Activated CD4-positive, alpha-beta T cell treated with anti-CD3 and anti-CD28 coated beads for 36 hours (primary cell): ENCODE results near the gene VWA5B2. TPM values are rescaled to one million over a fixed set of nuclear protein-coding genes. Genes with fewer than 3 reads are reported as not detected.

ENCODE experiments used
- ATAC-seq: fragments of 200-7000 bp; cut with Tn5 transposase; one replicate; pipeline ENCODE4 v1.10.0; 2021; ENCODE audit warnings: mild to moderate bottlenecking, moderate library complexity
- CTCF ChIA-PET: fragments of 350-600 bp; sonication (Branson Sonifier 250); formaldehyde crosslinking; loops from one replicate; lab custom pipeline; 2021; ENCODE audit warnings: antibody characterized with exemption; lab: Charles Lee
- POLR2A ChIA-PET: fragments of 350-600 bp; sonication (Branson Sonifier 250); formaldehyde crosslinking; loops from one replicate; lab custom pipeline; 2021; ENCODE audit warnings: antibody characterized with exemption, inconsistent platforms; lab: Charles Lee
- DNase-seq: peaks from one replicate; pipeline ENCODE4 v3.0.0-alpha.2; 2020
- H3K27ac Mint-ChIP-seq: one replicate; pipeline ENCODE4 v1.8.0; 2021; ENCODE audit warnings: mixed read lengths
- H3K27me3 Mint-ChIP-seq: one replicate; pipeline ENCODE4 v1.8.0; 2021; ENCODE audit warnings: mixed read lengths
- H3K36me3 Mint-ChIP-seq: one replicate; pipeline ENCODE4 v1.8.0; 2021; ENCODE audit warnings: low read depth, mixed read lengths
- H3K4me1 Mint-ChIP-seq: one replicate; pipeline ENCODE4 v1.8.0; 2021; ENCODE audit warnings: mixed read lengths
- H3K4me3 Mint-ChIP-seq: one replicate; pipeline ENCODE4 v1.8.0; 2021; ENCODE audit warnings: mild to moderate bottlenecking, moderate library complexity, mixed read lengths
- H3K9me3 Mint-ChIP-seq: one replicate; pipeline ENCODE4 v1.8.0; 2021; ENCODE audit warnings: low read depth, mixed read lengths
- intact Hi-C, 2 experiments: fragments of 100-400 bp; cut with DNase I in 1 of 2; cut with micrococcal nuclease in 1 of 2; formaldehyde crosslinking; loops; one replicate each; pipeline versions ENCODE4 v1.14.2 to v1.15.1; 2022 to 2024; cut with DNase I, micrococcal nuclease
- total RNA-seq, 2 experiments: library from RNA; stranded (reverse); gene quantifications; one replicate each; pipeline ENCODE4 v1.2.3, GENCODE V29; 2021

The VWA5B2 gene
- total RNA-seq, 2 experiments from 2014 or later, result not detected

- DNase-seq (no peak), ATAC-seq (no peak)
- intact Hi-C loops, result no loop called here
- Mint-ChIP-seq H3K27ac (no peak overlapping the region), H3K4me3 (no peak overlapping the region), H3K27me3 (peaks cover 22% of the 10 kb centered on the region), H3K9me3 (no peaks in the 10 kb centered on the region), H3K36me3 (no peaks in the 10 kb centered on the region), H3K4me1 (peaks cover 4% of the 10 kb centered on the region)
- CTCF ChIA-PET, result interaction anchor here (2.1 kb wide), 1 partner anchor 8 kb away, joined by 10 read pairs; no protein-coding TSS in a partner anchor
- POLR2A ChIA-PET, result interaction anchor here (1.0 kb wide), 1 partner anchor 81 kb away, joined by 3 read pairs; no protein-coding TSS in a partner anchor
Measured at GRCh38 chr3:184235381-184236032, 6.1 kb downstream of the VWA5B2 start.

DNA sequence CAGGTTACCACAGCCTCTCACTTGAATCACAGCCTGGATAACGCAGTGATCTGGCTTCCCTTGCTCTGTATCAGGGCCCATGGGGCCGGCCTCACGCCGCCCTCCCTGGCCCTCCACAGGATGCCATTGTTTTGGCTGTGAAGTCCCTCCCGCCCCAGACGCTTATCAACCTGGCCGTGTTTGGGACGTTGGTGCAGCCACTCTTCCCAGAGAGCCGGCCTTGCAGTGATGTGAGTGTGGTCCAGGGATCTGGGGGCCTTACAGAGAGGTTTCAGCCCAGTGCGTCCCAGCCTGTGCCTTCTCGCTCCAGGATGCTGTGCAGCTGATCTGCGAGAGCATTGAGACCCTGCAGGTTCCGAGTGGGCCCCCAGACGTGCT, 6.6 kb downstream of the VWA5B2 start:
- POLR2A ChIA-PET, result interaction anchor here (1.0 kb wide), 1 partner anchor 80 kb away, joined by 3 read pairs; no protein-coding TSS in a partner anchor
- no peak for ATAC-seq
- Mint-ChIP-seq H3K27me3 (peaks cover 20% of the 10 kb centered on the region), H3K9me3 (no peaks in the 10 kb centered on the region), H3K27ac (no peak overlapping the region), H3K4me1 (peaks cover 2% of the 10 kb centered on the region), H3K36me3 (no peaks in the 10 kb centered on the region), H3K4me3 (no peak overlapping the region)
- no peak for DNase-seq
- intact Hi-C loops, result no loop called here
- CTCF ChIA-PET, result interaction anchor here (0.6 to 2.1 kb wide), 2 partner anchors 9 to 1498 kb away, joined by 3 to 10 read pairs; no protein-coding TSS in a partner anchor

DNA sequence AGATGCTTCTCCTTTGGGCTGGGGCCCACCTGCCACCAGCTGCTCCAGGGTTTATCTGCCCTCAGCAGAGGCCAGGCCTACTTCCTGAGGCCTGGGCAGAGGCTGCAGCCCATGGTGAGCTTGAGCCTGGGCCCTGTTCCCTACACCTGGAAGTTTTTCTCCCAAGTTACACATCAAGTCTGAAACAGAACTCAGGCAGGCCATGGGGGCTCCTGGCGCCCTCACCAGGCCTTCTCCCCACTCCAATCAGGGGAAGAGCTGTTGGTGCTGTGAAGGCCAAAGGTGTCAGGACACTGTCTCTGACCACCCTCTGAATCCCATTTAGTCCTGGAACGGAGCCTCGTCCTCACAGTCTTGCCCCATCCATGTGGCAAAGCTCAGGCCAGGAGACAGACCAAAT, 7.3 kb downstream of the VWA5B2 start:
- H3K4me3 Mint-ChIP-seq, result no peak overlapping the region
- intact Hi-C loops, result no loop called here
- DNase-seq, result no peak
- POLR2A ChIA-PET, result interaction anchor here (1.0 kb wide), 1 partner anchor 80 kb away, joined by 3 read pairs; no protein-coding TSS in a partner anchor
- H3K27ac Mint-ChIP-seq, result no peak overlapping the region
- H3K27me3 Mint-ChIP-seq, result peaks cover 14% of the 10 kb centered on the region
- ATAC-seq, result no peak
- no peaks in the 10 kb centered on the region for H3K4me1 Mint-ChIP-seq
- no peaks in the 10 kb centered on the region for H3K36me3 Mint-ChIP-seq
- no peaks in the 10 kb centered on the region for H3K9me3 Mint-ChIP-seq
- CTCF ChIA-PET, result interaction anchor here (0.6 to 2.1 kb wide), 4 partner anchors 10 to 1497 kb away, joined by 3 to 10 read pairs (median 3); no protein-coding TSS in a partner anchor

DNA sequence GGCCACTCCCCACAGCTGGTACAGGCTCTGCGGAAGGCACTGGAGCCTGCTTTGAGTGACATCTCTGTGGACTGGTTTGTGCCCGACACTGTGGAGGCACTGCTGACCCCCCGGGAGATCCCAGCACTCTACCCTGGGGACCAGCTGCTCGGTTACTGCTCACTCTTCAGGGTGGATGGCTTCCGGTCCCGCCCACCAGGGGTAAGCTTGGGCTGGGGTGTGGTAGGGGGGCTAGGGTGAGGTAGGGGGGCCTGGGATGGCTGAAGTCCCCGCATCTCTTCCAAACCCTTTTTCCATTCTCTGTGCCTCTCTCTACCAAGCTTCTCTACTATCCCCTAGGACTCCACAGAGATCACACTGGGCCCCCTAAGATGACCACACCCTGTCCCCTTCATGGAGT, 7.8 kb downstream of the VWA5B2 start:
- no peak overlapping the region for H3K27ac Mint-ChIP-seq
- ChIA-PET POLR2A (interaction anchor here (0.6 kb wide), 1 partner anchor 49 kb away, joined by 3 read pairs; no protein-coding TSS in a partner anchor), CTCF (interaction anchor here (0.6 to 2.1 kb wide), 6 partner anchors 8 to 720 kb away, joined by 3 to 10 read pairs (median 3); partner anchors contain the start of gene VWA5B2)
- no peak overlapping the region for H3K4me3 Mint-ChIP-seq
- peaks cover 9% of the 10 kb centered on the region for H3K27me3 Mint-ChIP-seq
- H3K36me3 Mint-ChIP-seq, result no peaks in the 10 kb centered on the region
- ATAC-seq (no peak), DNase-seq (no peak)
- no peaks in the 10 kb centered on the region for H3K9me3 Mint-ChIP-seq
- intact Hi-C loops, result no loop called here
- no peaks in the 10 kb centered on the region for H3K4me1 Mint-ChIP-seq

DNA sequence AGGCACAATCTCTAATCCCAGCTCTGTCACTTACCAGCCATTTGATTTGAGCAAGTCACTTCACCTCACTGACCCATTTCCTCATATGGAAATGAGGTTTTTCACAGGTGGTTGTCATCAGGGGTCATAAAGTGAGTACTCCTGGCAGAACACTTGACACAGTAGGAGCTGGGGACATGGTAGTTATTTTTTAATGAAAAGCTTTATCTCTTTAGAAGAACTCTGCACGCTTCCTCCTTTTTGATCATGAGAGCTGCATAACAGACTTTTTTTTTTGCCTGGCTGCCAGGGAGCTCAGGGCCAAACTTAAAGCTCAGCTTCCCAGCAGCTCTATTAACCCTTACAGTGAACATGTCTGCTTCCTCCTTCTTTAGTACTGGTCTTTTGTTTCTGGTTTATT, 8.4 kb downstream of the VWA5B2 start:
- intact Hi-C loops, result no loop called here
- Mint-ChIP-seq H3K4me3 (no peak overlapping the region), H3K27ac (no peak overlapping the region), H3K36me3 (peaks cover 2% of the 10 kb centered on the region), H3K9me3 (no peaks in the 10 kb centered on the region), H3K27me3 (peaks cover 3% of the 10 kb centered on the region), H3K4me1 (no peaks in the 10 kb centered on the region)
- CTCF ChIA-PET, result interaction anchor here (0.6 to 2.1 kb wide), 7 partner anchors 8 to 719 kb away, joined by 3 to 10 read pairs (median 3); partner anchors contain the start of genes EEF1AKMT4 and VWA5B2
- POLR2A ChIA-PET, result interaction anchor here (0.6 kb wide), 1 partner anchor 50 kb away, joined by 3 read pairs; no protein-coding TSS in a partner anchor
- ATAC-seq, result no peak
- no peak for DNase-seq

DNA sequence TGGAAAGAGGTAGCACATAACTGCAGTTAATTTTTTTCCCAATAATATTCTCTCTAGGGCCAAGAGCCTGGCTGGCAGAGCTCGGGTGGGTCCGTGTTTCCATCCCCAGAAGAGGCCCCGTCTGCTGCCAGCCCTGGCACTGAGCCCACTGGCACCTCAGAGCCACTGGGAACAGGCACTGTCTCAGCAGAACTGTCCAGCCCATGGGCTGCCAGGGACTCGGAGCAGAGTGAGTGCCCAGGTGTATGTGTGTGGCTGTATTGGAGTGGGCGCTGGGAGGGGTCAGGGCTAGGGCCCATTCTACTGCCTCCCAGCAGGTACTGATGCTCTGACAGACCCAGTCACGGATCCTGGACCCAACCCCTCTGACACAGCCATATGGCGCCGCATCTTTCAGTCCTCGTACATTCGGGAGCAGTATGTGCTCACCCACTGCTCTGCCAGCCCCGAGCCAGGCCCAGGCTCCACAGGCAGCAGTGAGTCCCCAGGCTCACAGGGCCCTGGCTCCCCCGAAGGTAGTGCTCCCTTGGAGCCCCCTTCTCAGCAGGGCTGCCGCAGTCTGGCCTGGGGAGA, 8.9 kb downstream of the VWA5B2 start:
- H3K36me3 Mint-ChIP-seq, result peaks cover 6% of the 10 kb centered on the region
- H3K27ac Mint-ChIP-seq, result no peak overlapping the region
- H3K4me1 Mint-ChIP-seq, result no peaks in the 10 kb centered on the region
- DNase-seq (no peak), ATAC-seq (no peak)
- no peak overlapping the region for H3K4me3 Mint-ChIP-seq
- ChIA-PET CTCF (interaction anchor here (0.7 to 4.2 kb wide), 4 partner anchors 11 to 134 kb away, joined by 3 to 25 read pairs (median 4); partner anchors contain the start of gene EEF1AKMT4), POLR2A (interaction anchor here (0.6 kb wide), 1 partner anchor 246 kb away, joined by 3 read pairs; no protein-coding TSS in a partner anchor)
- H3K27me3 Mint-ChIP-seq, result no peaks in the 10 kb centered on the region
- intact Hi-C loops, result no loop called here
- H3K9me3 Mint-ChIP-seq, result no peaks in the 10 kb centered on the region

DNA sequence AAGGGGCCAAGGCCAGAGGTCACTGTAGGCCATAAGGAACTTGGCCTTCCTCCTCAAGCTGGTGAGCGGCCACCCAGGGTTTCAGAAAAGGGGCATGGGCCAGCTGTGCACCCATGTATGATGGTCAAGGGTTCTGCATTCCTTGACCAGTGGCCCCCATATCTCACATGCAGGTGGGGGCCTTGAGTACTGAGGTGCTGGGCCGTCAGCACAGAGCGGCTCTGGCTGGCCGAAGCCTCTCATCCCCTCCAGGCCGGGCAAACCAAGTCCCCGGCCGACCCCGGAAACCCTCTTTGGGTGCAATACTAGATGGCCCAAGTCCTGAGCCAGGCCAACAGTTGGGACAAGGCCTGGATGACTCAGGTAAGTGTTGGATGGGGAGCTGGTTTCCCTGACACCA, 9.8 kb downstream of the VWA5B2 start:
- ATAC-seq (no peak), DNase-seq (no peak)
- no peaks in the 10 kb centered on the region for H3K4me1 Mint-ChIP-seq
- H3K9me3 Mint-ChIP-seq, result no peaks in the 10 kb centered on the region
- POLR2A ChIA-PET, result no interaction called here
- CTCF ChIA-PET, result interaction anchor here (0.7 to 4.2 kb wide), 3 partner anchors 11 to 19 kb away, joined by 3 to 25 read pairs (median 4); partner anchors contain the start of gene EEF1AKMT4
- no peaks in the 10 kb centered on the region for H3K27me3 Mint-ChIP-seq
- H3K36me3 Mint-ChIP-seq, result peaks cover 6% of the 10 kb centered on the region
- H3K4me3 Mint-ChIP-seq, result no peak overlapping the region
- H3K27ac Mint-ChIP-seq, result no peak overlapping the region
- intact Hi-C loops, result no loop called here

GRCh38 chr3:184239708-184240107, 10.3 kb downstream of the VWA5B2 start:
- H3K27ac Mint-ChIP-seq, result no peak overlapping the region
- H3K4me1 Mint-ChIP-seq, result no peaks in the 10 kb centered on the region
- DNase-seq (no peak), ATAC-seq (no peak)
- H3K36me3 Mint-ChIP-seq, result peaks cover 8% of the 10 kb centered on the region
- H3K27me3 Mint-ChIP-seq, result no peaks in the 10 kb centered on the region
- no peaks in the 10 kb centered on the region for H3K9me3 Mint-ChIP-seq
- POLR2A ChIA-PET, result no interaction called here
- H3K4me3 Mint-ChIP-seq, result no peak overlapping the region
- intact Hi-C loops, result loop anchor here in 1 of 2 experiments (10.0 kb wide), 1 partner anchor 685 kb away; the partner anchor contains the start of gene KLHL6
- CTCF ChIA-PET, result interaction anchor here (1.3 to 4.2 kb wide), 3 partner anchors 10 to 12 kb away, joined by 3 to 25 read pairs (median 4); partner anchors contain the start of gene EEF1AKMT4

DNA sequence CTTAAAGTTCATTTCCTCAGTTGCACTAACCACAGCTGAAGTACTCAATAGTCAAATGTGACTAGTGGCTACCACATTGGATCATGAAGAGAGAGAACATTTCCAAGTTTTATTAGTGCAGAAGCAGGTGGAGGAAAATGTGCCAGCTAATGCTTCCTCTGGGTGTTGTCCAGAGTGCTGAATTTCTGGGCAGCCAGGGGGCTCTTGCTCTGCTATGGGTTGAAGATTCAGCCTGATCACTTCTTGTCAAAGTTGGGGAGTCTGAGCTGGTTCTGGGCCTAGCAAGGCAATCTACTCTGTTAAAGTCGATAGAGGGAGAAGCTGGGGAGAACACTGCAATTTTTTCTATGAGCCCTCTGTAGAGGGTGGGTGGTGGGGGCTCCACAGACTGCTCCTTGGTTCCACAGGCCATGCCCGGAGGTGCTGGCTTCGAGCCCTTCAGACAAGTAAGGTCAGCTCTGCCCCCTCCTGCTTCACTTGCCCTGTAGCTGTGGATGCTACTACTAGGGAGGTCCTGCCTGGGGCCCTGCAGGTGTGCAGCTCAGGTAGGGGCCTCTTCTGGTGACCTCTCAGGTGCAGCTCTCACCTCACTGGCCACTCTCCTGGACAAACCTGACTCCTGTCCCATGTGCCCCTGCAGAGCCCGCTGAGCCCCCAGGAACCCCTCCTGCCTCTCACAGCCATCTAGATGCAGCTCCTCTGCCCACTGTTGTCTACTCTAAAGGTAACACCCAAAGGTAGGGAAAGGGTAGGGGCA, 11.2 kb downstream of the VWA5B2 start:
- intact Hi-C loops, result loop anchor here in 1 of 2 experiments (10.0 kb wide), 1 partner anchor 686 kb away; the partner anchor contains the start of gene KLHL6
- Mint-ChIP-seq H3K4me3 (no peak overlapping the region), H3K27me3 (no peaks in the 10 kb centered on the region), H3K36me3 (peaks cover 12% of the 10 kb centered on the region), H3K9me3 (no peaks in the 10 kb centered on the region), H3K4me1 (no peaks in the 10 kb centered on the region), H3K27ac (no peak overlapping the region)
- ChIA-PET POLR2A (no interaction called here), CTCF (interaction anchor here (1.0 to 4.2 kb wide), 4 partner anchors 9 to 291 kb away, joined by 3 to 25 read pairs (median 4); partner anchors contain the start of gene EEF1AKMT4)
- peak; percentile 34 for ATAC-seq
- peak; percentile 41 for DNase-seq

- intact Hi-C loops, result loop anchor here in 1 of 2 experiments (10.0 kb wide), 1 partner anchor 686 kb away; the partner anchor contains the start of gene KLHL6
- CTCF ChIA-PET, result interaction anchor here (1.0 to 4.2 kb wide), 4 partner anchors 9 to 292 kb away, joined by 3 to 25 read pairs (median 4); partner anchors contain the start of gene EEF1AKMT4
- H3K36me3 Mint-ChIP-seq, result peaks cover 12% of the 10 kb centered on the region
Measured at GRCh38 chr3:184241141-184241446, 11.7 kb downstream of the VWA5B2 start.

More at GRCh38 chr3:184241141-184241446, 11.7 kb downstream of the VWA5B2 start:
- ATAC-seq, result no peak
- Mint-ChIP-seq H3K9me3 (no peaks in the 10 kb centered on the region), H3K4me1 (peaks cover 3% of the 10 kb centered on the region), H3K27me3 (no peaks in the 10 kb centered on the region), H3K27ac (no peak overlapping the region), H3K4me3 (no peak overlapping the region)
- DNase-seq, result no peak
- POLR2A ChIA-PET, result no interaction called here
